NCI-H524 (cell line): ENCODE data around the gene SOX11.
"Not testable (repeated sequence)": the region's sequence is repeated elsewhere in the genome, so short reads cannot be mapped to it uniquely, and the experiment has no call there.

Experiments used
- DNase-seq, 2 experiments: peaks; one replicate each; lab custom pipeline; 2025; lab: John Stamatoyannopoulos, UW

Gene SOX11

GRCh38 chr2:5691985-5692529 lies at the start of gene SOX11:
Gene SOX11 (plus strand): TSS chr2:5692384. CDS start chr2:5692722, 338 bp downstream.
- DNase-seq = peak; percentile 95 to 98

- not testable (repeated sequence) for DNase-seq
Measured at GRCh38 chr2:5652734-5653133, 39.5 kb upstream of the SOX11 start.

- DNase-seq = not testable (repeated sequence)
Measured at GRCh38 chr2:5653756-5654155, 38.4 kb upstream of the SOX11 start.

GRCh38 chr2:5657231-5657630 lies 35.0 kb upstream of the SOX11 start:
- DNase-seq = no peak

GRCh38 chr2:5660591-5660990 lies 31.6 kb upstream of the SOX11 start:
- no peak for DNase-seq

- DNase-seq = no peak
Measured at GRCh38 chr2:5661362-5661761, 30.8 kb upstream of the SOX11 start.

GRCh38 chr2:5664278-5664681 lies 27.9 kb upstream of the SOX11 start:
- no peak for DNase-seq

GRCh38 chr2:5665066-5665465 lies 27.1 kb upstream of the SOX11 start:
- no peak for DNase-seq

- DNase-seq = no peak
Measured at GRCh38 chr2:5666798-5667197, 25.4 kb upstream of the SOX11 start.

GRCh38 chr2:5667655-5668054 lies 24.5 kb upstream of the SOX11 start:
- DNase-seq = not testable (repeated sequence)

GRCh38 chr2:5668682-5669250 lies 23.4 kb upstream of the SOX11 start:
- no peak for DNase-seq

- peak in 1 of 2 experiments; percentile 41 for DNase-seq
Measured at GRCh38 chr2:5672749-5673144, 19.4 kb upstream of the SOX11 start.

- DNase-seq = peak; percentile 56 to 80
Measured at GRCh38 chr2:5673145-5674025, 18.8 kb upstream of the SOX11 start.

- no peak for DNase-seq
Measured at GRCh38 chr2:5674026-5674340, 18.2 kb upstream of the SOX11 start.

GRCh38 chr2:5677133-5677532 lies 15.1 kb upstream of the SOX11 start:
- DNase-seq = no peak

- DNase-seq = no peak
Measured at GRCh38 chr2:5683471-5683870, 8.7 kb upstream of the SOX11 start.

GRCh38 chr2:5685225-5685624 lies 7.0 kb upstream of the SOX11 start:
- DNase-seq = no peak

GRCh38 chr2:5686068-5686467 lies 6.1 kb upstream of the SOX11 start:
- no peak for DNase-seq

- DNase-seq = no peak
Measured at GRCh38 chr2:5686536-5686935, 5.6 kb upstream of the SOX11 start.

- DNase-seq = no peak
Measured at GRCh38 chr2:5689750-5690149, 2.4 kb upstream of the SOX11 start.

- peak in 1 of 2 experiments; percentile 16 for DNase-seq
Measured at GRCh38 chr2:5690286-5690685, 1.9 kb upstream of the SOX11 start.

- peak in 1 of 2 experiments; percentile 69 for DNase-seq
Measured at GRCh38 chr2:5690718-5691220, 1.4 kb upstream of the SOX11 start.
